ENCODE results near the gene CLRN3.

CLRN3 gene

DNA sequence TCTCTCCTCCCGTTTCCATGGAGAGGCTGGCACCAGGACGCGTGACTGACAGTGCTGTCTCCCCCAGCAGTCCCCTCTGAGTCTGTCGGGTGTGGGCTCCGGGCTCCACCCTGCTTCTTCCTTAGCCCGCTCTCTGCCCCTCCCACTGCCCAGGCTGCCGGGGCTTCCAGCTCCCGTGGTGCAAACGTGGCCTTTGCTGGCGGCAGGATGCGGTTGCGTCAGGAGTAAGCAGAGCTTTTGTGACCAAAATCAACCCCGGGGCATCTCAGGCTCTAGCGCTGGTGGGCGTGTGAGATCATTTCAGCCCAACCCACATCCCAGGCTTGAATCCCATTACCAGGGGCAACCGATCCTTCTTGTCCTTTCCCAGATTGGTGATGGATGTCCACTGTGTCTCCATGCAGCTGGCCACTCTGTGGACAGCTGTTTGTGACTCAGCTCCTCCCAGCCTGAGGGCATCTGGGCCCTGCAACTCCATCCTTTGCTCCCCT lies 42.4 kb upstream of the CLRN3 start:
- no peaks in the 10 kb centered on the region for H3K27me3 ChIP-seq
- H3K4me3 ChIP-seq (ENCODE audit: low read depth, low read length), result no peak overlapping the region
- H3K9me3 ChIP-seq, result no peaks in the 10 kb centered on the region
- no peak for DNase-seq
- no peaks in the 10 kb centered on the region for H3K4me1 ChIP-seq
- TF ChIP-seq, protein P1, sequence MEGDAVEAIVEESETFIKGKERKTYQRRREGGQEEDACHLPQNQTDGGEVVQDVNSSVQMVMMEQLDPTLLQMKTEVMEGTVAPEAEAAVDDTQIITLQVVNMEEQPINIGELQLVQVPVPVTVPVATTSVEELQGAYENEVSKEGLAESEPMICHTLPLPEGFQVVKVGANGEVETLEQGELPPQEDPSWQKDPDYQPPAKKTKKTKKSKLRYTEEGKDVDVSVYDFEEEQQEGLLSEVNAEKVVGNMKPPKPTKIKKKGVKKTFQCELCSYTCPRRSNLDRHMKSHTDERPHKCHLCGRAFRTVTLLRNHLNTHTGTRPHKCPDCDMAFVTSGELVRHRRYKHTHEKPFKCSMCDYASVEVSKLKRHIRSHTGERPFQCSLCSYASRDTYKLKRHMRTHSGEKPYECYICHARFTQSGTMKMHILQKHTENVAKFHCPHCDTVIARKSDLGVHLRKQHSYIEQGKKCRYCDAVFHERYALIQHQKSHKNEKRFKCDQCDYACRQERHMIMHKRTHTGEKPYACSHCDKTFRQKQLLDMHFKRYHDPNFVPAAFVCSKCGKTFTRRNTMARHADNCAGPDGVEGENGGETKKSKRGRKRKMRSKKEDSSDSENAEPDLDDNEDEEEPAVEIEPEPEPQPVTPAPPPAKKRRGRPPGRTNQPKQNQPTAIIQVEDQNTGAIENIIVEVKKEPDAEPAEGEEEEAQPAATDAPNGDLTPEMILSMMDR (IDR thresholded peaks at IDR 0.05; ENCODE audit: low read depth, low read length), result no peak
- no peaks in the 10 kb centered on the region for H3K36me3 ChIP-seq

DNA sequence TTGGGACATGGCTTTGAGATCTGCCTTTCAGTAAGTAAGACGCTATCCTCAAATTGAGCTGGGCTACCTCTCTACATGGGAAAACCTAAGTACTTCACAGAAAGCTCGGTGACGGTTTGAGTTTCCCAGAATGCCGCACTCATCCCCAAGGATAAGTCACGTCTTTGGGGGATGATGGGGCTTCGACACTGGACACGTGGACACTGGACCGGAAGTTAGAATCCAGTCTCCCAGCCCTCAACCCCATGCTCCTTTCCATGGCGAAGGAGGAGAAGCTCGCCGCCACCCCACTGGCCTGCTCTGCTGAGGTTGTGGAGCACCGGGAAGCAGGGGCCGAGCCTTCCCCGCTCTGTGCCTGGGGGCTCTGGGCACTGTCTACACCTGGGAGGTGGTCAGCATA lies 41.6 kb upstream of the CLRN3 start:
- no peaks in the 10 kb centered on the region for H3K27me3 ChIP-seq
- no peak for DNase-seq
- no peak overlapping the region for H3K4me3 ChIP-seq (ENCODE audit: low read depth, low read length)
- H3K9me3 ChIP-seq, result no peaks in the 10 kb centered on the region
- no peaks in the 10 kb centered on the region for H3K36me3 ChIP-seq
- TF ChIP-seq, protein P1 (IDR thresholded peaks at IDR 0.05; ENCODE audit: low read depth, low read length), result no peak
- H3K4me1 ChIP-seq, result no peaks in the 10 kb centered on the region

DNA sequence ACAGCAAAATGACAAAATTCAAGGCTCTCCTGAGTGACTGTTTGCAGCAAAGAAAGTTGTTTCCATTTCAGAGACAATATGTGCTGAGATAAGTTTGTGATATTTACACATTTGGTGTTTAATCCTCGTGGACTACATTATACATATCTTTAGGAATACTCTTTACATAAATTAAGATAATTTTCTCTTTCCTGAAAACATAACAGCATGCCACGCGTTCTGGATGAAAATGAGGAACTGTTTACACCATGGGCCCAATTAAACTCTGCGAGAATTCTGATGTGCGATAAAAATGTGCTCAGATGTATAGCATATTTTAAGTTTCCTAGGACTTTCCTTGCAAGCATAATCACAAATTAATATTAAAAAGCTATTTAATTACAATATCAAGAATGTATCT lies 40.5 kb upstream of the CLRN3 start:
- Histone ChIP-seq H3K27me3 (no peaks in the 10 kb centered on the region), H3K9me3 (no peaks in the 10 kb centered on the region), H3K4me3 (ENCODE audit: low read depth, low read length) (no peak overlapping the region), H3K4me1 (no peaks in the 10 kb centered on the region), H3K36me3 (no peaks in the 10 kb centered on the region)
- TF ChIP-seq, protein P1 (IDR thresholded peaks at IDR 0.05; ENCODE audit: low read depth, low read length), result no peak
- no peak for DNase-seq

DNA sequence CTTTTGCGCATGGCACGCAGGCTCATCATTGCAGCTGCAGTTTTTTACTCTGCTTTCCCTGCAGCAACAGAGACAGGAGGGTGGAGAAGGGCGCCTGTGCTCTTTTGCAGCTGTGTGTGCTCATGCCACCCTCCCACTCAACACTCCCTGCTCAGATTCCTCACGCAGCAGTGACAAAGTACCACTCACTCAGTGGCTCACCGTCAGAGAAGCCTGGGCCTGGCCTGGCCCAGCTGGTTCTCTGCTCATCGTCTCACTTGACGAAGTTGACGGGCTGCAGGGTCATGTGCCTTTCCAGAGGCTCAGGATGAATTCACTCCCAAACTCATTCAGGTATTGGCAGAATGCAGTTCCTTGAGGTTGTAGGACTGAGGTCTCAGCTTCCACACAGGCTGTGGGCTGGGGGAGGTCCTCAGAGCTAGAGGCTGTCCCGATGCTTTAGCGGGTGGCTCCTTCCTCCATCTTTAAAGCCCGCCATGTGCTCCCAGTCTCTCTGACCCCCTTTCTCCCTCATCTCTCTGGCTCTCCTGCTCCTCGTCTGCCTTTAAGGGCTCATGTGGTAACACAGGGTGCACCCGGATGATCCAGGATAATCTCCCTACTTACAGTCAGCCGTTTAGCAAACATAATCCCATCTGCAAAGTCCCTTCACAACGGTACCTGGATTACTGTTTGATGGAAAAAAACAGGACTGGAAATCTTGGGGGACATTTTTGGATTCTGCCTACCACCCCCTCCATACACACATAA lies 40.0 kb upstream of the CLRN3 start:
- TF ChIP-seq, protein P1 (IDR thresholded peaks at IDR 0.05; ENCODE audit: low read depth, low read length), result no peak
- no peaks in the 10 kb centered on the region for H3K27me3 ChIP-seq
- no peaks in the 10 kb centered on the region for H3K36me3 ChIP-seq
- H3K9me3 ChIP-seq, result no peaks in the 10 kb centered on the region
- H3K4me1 ChIP-seq, result no peaks in the 10 kb centered on the region
- no peak for DNase-seq
- H3K4me3 ChIP-seq (ENCODE audit: low read depth, low read length), result no peak overlapping the region

DNA sequence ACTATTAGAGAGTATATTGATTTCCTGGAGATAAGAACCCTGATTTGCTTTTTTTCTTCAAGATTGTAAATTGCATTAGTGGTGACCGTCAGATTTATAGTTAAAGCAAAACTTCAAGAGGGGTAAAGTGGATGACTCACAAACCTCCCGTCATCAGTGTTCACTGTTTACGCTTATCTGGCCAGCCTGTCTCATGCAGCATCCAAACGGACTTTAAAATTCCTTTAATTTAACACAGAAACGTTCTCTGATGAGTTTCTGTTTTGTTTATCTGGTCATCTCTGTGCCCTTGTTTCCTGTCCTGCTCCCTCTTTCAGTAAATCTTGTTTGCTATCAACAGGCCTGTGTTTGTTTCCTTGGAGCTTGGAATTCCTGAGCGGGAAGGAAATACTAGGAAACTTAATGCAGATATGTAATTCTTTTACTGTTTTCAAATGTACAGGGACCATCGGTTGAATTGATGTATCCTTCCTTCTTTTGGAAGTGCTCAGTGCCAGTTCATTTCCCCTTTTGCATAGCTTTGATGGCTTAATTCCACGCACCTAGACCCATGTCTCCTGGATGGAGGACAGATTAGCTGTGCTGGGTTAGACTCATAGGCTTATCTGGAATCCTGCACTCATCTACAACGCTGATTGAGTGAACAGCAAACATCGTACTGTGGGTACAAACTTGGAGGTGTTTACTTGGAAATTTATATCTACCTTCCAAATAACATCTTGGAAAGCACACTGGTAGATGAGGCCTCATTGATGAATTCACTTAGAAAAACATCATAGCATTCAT lies 35.5 kb upstream of the CLRN3 start:
- no peak for DNase-seq
- TF ChIP-seq, protein P1 (IDR thresholded peaks at IDR 0.05; ENCODE audit: low read depth, low read length), result no peak
- H3K4me1 ChIP-seq, result no peaks in the 10 kb centered on the region
- no peaks in the 10 kb centered on the region for H3K27me3 ChIP-seq
- H3K36me3 ChIP-seq, result no peaks in the 10 kb centered on the region
- no peak overlapping the region for H3K4me3 ChIP-seq (ENCODE audit: low read depth, low read length)
- no peaks in the 10 kb centered on the region for H3K9me3 ChIP-seq

DNA sequence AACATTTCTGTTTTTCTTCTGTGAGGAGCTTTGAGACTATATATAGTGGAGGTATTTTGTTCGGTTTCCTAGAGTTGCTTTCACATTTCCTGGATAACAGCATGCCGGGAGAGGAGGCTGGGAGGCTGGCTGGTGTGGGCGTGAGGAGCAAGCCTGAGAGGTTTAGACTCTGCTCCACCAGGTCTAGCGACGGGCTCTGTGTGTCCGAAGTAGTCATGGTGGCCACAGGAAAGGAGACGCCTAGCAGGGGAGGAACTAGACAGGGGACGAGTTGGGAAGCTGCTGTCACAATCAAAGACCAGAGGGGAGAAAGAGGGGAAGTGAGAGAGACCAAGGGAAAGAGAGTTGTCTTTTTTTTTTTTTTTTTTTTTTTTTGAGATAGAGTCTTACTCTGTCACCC lies 33.7 kb upstream of the CLRN3 start:
- H3K4me1 ChIP-seq, result no peaks in the 10 kb centered on the region
- H3K36me3 ChIP-seq, result no peaks in the 10 kb centered on the region
- no peaks in the 10 kb centered on the region for H3K9me3 ChIP-seq
- no peaks in the 10 kb centered on the region for H3K27me3 ChIP-seq
- no peak overlapping the region for H3K4me3 ChIP-seq (ENCODE audit: low read depth, low read length)
- no peak for DNase-seq
- TF ChIP-seq, protein P1 (IDR thresholded peaks at IDR 0.05; ENCODE audit: low read depth, low read length), result no peak

Data from BE2C (cell line).